ENCODE measurements around the gene LRRFIP1.
A peak's percentile ranks its signal among the peaks of the same experiment; 100 is the strongest.
"Not testable (repeated sequence)": the region's sequence is repeated elsewhere in the genome, so short reads cannot be mapped to it uniquely, and the experiment has no call there.

LRRFIP1 gene, protein sequence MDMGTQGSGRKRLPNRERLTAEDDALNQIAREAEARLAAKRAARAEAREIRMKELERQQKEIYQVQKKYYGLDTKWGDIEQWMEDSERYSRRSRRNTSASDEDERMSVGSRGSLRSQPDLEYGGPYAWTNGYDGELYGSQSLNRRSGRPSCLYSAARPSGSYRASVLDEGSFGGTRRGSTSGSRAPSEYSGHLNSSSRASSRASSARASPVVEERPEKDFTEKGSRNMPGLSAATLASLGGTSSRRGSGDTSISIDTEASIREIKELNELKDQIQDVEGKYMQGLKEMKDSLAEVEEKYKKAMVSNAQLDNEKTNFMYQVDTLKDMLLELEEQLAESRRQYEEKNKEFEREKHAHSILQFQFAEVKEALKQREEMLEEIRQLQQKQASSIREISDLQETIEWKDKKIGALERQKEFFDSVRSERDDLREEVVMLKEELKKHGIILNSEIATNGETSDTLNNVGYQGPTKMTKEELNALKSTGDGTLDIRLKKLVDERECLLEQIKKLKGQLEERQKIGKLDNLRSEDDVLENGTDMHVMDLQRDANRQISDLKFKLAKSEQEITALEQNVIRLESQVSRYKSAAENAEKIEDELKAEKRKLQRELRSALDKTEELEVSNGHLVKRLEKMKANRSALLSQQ
- 269 reads per million, percentile 95 among the genes with 10 or more reads in this experiment for total RNA-seq

DNA sequence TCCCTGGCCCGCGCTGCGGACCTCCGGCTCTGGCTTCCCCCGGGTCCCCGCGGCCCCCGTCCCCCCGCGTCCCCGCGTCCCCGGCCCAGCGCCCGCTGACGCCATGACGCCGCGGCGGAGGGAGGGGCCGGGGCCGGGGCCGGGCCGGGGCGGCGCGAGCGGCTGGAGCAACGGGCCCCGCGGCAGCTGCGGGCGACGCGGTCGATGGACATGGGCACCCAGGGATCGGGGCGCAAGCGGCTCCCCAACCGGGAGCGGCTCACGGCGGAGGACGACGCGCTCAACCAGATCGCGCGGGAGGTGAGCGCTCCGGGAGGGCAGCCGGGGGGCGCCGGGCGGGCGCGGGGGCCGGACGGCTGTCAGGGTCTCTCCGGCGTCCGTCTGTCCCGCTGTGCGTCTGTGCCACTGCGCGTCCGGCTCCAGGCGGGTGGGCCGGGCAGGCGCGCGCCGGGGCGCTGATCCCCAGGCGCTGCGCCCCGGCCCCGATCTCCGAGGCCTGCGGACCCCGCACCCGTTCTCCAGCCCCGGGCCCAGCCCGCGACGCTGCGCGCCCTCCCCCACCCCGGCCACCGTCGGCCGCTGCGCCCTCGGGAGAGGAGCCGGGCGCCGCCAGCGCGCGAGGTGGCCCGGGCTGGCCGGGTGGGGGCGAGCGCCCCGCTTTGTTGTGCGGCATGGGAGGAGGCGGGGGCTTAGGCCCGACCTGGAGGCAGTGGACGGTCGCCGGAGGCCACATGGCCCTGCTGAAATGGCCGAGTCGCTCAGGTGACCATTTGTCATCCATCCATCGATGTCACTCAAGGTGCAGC is at the start of gene LRRFIP1:
LRRFIP1 (plus strand) TSS at position 147 of the 806 bp plus-strand sequence; CDS start at position 205, 58 bp downstream.
- no peak for DNase-seq

DNA sequence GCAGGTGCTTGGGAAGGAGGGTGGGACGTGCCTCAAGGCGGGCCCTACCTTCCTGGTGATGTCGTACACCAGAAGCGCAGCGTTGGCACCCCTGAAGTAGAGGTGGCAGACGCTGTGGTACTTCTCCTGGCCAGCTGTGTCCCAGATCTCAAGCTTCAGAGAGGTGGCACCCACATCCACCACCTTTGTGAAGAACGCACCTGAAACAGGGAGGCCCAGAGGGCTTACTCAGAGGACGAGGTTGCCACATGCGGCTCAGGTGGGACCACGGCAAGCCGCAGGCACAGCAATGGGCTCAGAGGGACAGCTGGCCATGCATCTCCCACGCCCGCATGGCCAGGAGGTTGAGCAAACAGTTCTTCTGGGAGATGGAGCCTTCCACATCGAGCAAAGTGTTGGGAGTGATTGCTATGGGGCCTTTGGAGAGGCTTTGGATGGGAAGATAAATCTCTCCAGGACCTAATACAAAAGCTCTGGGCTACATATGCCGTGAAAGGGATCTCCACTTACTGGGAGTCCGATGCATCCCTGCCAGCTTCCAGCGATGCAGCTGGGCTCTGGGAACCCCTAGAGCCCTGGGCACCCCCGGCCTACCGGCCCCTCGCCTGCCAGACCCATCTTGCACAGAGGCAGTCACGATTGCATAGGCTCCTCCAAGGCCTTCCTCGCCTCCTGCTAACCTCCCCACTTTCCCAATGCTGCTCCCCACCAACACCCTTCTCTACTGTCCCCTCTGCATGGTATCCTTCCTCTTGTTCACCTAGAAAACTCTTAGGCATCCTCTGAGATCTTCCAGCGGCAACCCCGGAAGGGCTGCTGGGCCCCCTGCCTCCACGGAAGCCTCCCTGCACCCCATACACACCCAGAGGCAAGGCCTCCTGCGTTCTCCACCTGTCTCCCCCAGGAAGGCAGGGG is 49.2 kb upstream of the LRRFIP1 start:
- no peak for DNase-seq

DNA sequence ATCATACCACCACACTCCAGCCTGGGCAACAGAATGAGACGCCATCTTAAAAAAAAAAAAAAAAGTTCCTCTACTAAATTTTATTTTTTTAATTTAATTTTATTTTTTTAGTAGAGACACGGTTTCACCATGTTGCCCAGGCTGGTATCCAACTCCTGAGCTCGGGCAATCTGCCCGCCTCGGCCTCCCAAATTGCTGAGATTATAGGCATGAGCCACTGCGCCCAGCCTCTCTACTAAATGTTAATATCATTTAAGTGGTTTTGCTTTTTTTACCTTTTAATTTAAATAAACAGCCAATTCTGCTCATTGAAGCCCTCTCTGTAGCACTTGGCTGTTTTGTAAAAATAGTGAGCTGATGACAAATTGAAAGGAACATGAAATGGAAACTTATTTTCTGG is 46.1 kb upstream of the LRRFIP1 start:
- no peak for DNase-seq

DNA sequence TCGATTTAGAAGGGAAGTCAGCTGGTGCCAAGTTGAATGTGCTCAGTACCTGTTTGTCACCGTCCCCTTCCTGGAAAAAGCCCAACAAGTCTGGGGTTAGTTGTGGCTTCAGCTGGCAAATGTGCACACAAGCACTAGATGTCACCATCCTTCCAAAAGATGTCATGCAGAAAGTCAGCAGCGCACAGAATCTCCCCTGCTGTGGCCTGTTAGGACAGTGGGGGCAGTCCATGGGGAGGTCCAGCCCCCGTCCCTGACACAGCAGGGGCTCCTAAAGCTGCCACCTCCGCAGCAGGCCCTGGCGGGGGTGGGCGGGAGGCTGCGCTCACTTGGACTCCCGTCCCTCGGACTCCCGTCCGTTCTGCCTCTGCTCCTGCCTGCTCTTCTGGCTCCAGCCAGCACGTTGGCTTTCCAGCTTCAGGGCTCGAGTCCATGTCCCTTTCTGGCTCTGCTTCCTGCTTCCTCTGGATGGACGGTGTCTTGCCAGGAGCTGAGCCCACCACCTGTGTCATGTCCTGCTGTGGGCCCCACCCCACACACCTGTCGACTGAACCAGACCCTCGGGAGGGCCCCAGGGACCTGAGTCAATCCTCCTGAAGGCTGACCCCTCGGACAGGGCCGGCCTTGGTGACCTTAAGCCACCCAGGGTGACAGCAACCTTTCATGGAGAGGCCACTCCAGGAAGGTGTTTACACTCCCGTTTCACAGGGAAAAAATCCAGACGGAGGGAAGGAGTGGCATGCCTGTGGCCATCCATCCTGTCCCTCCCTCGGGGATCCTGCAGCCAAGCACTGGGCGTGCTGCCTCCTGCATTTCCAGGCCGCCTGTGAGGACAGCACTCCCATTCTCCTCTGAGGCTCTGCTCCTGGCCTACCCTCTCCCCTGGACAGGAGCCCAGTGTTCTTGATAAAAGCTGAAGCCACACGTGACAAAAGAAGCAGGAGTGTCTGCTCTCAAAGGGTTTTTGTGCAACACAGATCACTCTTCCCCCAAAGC is 45.3 kb upstream of the LRRFIP1 start:
- no peak for DNase-seq

DNA sequence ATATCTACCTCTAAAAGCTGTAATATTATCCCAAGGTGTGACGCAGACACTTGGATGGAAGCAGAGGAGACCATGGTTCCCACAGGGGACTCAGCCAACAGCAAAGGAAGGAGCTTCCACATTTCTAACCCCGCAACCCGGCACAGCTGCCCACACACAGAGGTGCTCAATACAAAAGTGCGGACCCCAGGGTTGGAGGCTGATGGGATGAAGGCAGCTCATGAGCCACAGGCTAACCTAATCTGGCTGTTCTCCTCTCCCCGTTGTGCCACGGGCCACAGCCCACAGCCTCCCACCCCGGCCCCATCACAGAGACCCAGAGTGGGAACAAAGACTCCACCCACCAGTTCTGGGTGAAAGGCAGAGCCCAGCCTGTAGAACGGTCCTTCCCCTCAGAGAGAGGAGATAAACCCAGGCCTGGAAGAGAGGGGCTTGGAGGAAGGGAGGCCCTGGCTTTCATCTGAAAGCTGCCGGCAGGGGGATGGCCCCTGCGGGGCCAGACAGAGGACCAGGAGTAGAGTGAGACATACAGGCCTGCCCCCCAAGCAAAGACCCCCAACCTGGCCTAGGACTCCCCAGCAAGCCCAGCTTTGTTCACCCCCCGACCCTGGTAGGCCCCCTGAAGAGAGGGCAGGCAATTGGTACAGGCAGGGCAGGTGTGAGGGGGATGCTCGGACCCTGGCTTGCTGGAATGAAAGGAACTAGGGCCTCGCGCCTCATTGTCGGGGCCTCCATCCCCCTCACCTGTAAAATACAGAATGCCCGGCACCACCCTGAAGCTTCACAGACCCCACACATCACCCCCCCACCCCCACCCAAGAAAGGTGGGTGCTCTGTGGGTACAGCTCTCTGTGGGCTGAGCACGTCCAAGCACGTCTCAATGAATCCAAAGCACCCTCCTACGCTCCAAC is 43.7 kb upstream of the LRRFIP1 start:
- DNase-seq: no peak

DNA sequence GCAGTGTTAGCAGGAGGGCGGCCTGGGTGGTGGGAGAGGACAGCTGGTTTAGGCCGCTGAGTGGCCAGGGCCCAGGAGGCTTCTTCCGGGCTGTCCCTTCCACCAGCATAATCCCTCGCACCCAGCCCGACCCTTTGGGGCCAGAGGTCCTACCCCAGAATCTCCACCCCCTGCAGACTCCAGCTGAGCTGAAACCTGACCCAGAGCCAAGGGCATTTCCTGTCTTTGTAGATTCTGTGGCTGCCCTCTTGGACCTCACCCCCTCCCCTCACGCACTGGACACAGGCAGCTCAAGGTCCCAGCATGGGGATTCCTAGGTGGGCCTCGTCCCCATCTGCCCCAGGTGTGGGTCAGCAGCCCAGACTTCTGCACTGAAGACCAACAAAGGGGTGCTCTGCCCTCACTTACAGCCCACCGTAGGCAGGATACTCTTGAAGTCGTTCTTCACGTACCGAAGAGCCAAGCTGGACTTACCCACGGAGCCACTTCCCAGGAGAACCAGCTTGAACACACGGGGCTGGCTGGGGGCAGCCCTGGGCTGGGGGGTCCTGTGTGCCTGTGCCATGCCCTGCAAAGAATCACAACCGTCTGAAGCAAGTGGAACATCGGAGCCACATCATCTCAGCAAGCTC is 41.7 kb upstream of the LRRFIP1 start:
- no peak for DNase-seq

DNA sequence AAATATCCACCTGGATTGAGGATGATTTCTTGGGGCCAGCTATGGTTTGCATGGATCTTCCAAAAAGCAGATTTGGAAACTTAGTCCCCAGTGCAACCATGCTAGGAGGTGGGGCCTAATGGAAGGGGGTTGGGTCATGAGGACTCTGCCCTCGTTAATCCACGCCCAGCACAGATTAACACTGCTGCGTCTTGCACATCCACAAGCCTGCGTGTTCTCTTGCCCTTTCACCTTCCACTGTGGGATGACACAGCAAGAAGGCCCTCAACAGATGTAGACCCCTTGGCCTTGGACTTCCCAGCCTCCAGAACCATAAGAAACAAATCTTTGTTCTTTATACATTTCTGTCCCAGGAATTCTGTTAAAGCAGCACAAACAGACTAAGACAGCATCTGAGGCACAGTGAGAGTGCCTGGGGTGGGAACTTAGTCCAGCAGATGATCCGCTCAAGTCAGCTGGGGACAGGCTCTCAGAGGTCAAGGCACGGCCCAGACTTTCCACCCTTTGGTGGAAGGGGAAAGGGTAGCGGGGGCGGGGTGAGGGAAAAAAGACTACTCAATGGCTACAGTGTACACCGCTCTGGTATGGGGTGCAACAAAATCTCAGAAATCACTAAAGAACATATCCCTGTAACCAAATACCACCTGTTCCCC is 39.2 kb upstream of the LRRFIP1 start:
- DNase-seq: no peak

DNA sequence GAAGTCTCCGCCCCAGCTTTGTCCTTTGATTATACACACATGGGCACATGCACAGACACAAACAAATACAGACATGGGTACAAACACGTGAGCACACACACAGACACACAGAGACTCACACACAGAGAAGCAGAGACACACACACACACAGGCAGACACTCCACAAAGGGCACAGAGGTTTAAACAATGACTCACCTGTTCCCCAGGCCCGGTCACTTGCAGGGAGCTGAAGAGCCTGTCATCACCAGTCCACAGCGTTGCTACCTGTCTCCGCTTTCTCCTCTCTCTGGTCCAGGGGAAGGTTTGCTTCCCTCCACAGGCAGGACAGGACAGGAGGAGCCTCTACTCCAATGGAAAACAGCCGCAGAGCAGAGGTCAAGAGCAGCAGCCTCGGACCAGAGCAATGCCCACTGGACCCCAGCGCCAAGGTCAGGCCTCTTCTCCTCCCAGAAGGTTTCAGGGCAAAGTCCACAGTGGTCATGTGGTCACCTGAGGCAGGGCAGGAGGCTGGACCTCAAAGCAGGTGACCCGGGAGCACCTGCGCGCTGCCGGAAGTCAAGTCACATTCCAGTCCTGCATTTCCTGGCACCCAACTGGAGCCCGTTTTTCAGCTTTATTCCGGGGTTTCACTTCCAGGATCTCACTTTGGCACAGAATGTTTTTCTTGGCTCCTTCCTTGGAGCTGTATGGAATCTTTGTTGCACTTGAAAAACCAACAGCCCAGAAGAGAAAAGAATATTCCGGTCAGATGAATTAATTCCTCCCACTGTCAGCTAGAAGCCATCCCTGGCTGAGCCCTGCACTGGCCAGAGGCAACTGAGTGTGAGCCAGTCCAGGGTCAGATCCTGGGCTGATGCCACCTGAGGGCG is 36.9 kb upstream of the LRRFIP1 start, which contains the start of gene RAB17:
RAB17 (minus strand) TSS at position 463 of the 869 bp plus-strand sequence. CDS start 4,580 bp downstream, outside the sequence.
- no peak for DNase-seq

DNA sequence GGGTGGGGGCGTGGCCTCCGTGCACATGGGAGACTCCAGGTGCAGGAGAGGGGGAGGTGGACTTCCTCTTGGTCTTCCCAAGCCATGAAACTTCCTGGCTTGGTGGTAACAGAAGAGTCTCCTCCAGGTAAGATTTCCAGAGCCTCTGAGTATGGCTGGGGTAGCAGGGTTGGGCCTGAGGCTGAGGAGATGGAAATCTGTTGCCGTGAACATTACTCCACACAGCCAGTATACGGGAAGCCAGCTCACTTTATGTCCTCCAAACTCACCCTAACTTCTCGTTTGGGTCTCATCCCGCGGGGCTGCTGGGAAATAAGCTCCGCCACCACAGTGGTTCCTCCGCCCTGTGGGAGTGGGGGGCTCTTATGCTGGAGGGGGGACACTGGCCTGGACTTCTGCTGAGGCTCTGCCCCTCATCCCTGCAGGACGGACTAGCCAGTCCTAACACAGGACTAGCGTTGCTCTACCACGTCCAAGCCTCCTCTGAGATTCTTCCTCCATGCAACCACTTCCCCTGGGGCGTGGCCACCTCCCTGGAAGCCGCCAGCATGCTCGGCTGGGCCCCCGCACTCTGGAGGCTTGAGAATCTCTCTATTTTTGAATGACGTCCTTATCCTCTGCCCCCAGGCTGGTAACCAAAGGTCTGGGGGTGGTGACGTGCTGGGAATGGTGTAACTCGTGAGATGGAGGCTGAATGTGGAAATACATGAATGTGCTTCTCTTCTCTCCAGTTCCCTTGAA is 36.1 kb upstream of the LRRFIP1 start:
- no peak for DNase-seq

DNA sequence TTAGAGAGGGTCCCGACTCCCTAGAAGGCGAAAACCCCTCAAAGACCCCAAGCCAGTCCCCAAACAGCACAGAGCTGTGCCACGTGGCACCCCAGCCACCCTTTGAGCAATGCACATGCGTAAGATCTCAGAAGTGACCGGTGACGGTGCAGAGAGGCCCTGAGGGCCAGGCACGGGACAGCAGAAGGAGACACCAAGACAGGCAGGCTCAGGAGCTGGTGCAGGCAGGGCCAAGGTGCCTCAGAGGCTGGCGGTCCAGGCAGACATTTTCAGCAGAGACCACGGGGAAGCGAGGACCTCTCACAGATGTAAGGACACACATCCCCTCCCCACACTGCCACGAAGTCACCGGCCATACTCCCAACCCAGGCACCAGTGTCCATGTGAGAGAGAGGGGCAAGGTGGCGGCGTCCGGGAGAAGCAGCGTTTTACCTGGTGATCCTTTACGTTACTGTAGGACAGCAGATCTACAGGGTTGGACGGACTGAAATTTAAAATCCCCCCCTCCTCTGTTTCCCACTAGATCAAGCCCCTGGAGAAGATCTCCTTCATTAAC is 34.9 kb upstream of the LRRFIP1 start:
- DNase-seq: no peak

DNA sequence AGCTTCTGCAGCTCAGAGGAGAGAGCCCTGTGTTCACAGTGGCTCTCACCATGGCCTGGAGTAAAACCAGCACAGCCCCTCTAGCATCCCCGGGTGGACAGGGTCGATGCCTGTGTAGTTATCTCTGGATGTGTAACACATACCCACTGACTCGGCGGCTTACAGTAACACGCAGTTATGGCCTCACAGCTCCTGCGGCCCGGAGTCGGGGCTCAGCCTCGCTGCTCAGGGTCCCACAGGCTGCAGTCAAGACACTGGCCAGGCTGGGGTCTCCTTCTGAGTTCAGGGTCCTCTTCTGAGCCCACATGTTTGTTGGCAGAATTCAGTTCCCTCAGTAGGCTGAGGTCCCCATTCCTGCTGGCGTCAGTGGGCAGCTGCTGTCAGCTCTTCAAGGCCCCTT is 34.4 kb upstream of the LRRFIP1 start:
- no peak for DNase-seq

DNA sequence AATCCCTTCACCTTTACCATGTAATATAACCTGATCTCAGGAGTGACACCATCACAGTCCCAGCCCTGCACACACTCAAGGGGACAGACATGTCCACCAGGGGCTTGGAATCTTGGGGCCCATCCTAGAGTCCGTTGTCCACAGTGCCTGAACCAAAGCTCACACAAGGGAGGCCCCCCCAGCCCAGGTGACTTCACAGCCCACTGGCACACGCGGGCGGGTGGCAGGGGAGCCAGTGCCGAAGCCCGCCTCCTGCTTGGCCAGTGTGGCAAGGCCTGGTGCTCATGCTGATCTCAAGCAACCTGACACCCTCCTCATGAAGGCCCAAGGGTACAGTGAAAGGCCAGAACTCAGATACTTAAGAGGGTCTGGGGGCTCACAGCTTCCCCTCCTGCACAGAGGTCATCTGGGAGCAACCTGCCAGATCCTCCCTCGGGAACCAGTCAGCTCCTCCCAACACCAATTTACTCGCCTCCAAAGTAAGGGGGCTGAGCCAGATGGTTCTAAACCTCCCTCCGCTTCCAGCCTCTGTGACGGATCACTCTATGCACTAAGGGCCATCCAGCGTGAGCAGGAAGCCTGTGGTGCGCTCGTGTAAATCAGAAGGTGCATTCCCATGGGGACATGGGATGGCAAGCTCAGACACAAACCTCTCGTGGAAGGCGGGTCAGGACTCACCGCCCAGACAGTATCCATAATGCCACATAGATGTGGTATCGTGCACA is 33.6 kb upstream of the LRRFIP1 start:
- DNase-seq: no peak

DNA sequence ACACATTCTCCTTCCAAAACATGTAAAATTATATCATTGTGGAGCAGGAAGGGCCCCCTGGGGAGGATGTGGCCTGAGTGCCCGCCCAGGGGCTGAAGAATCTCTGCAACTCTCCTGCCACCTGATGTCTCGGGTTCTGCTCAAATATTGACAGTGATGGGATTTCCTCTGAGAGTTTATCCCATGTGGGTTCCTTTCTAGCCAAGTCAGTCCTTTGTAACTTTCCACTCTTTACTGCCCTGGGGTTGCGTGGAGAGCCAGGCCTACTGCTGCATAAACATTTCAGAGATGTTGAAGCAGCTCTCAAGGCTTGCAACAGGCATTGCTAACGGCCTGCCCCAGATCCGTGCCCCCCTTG is 32.9 kb upstream of the LRRFIP1 start:
- DNase-seq: no peak

DNA sequence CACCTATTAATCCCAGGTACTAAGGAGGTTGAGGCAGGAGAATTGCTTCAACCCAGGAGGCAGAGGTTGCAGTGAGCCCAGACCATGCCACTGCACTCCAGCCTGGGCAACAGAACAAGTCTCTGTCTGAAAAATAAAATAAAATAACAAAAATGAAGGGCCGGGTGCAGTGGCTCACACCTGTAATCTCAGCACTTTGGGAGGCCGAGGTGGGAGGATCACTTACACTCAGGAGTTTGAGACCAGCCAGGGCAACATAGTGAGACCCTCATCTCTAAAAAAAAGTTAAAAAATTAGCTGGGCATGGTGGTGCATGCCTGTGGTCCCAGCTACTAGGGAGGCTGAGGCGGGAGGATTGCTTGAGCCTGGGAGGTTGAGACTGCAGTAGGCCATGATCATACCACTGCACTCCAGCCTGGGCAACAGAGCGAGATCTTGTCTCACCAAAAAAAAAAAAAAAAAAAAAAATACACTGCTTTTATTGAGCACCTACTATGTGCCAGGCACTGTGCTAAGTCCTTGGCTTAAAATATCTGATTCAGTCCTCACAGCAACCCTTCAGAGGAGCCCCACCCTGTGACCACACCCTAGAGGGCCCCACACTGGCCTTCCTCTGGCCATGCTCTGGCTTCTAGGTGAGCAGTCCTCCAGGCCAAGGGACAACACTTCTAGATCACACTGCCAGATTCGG is 31.4 kb upstream of the LRRFIP1 start:
- DNase-seq: not testable (repeated sequence)

DNA sequence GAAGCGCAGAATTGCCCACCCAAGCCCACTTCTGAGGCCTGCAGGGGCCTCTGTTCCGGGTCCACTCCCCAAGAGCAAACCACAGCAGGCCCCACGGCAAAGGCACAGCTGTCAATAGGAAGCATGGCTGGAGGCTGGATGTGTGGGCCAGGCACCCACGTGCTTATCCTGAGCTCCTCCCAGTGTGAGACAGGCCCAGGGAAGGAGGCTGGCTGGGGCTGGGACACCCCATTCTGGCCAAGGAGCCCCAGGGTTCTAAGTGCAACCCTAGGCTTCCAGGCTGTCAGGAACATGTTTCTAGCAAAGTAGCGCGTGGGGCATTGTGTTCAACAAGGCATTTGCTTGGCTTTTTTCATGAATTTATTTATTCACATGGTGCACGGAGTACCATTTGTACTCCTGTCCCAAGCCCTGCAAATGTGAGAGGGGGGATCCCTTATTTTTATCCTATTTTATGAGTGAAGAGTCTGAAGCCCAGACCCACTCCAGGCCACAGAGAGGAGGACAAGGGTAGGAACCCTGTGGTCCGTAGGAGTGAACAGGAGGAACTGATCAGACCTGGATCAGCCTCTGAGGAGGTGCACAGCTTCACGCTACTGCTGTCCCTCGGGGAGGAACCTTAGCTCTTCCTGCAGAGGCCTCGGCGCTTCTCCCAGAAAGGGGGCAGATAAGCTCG is 30.7 kb upstream of the LRRFIP1 start:
- DNase-seq: no peak

Measured in effector CD4-positive, alpha-beta T cell (primary cell).